Upper lobe of left lung (tissue), 6 donors: Measurements from ENCODE around the gene VSTM4. TPM values are rescaled to one million over a fixed set of nuclear protein-coding genes. Genes with fewer than 3 reads are reported as not detected.

Experiments used
- ATAC-seq, 2 donors: fragments of 200-7000 bp; cut with Tn5 transposase; one replicate each; pipeline ENCODE4 v1.9.1; 2022; ENCODE audit warnings: mild to moderate bottlenecking in 2 of 2, moderate library complexity in 2 of 2; ENCODE audit not compliant: low FRiP score in 2 of 2
- DNase-seq, 2 donors: peaks; one replicate each; pipeline ENCODE4 v3.0.0-alpha.2; 2019 to 2020
- H3K27ac ChIP-seq, 4 donors: fragments of 200-600 bp; sonication (generic); one replicate each; pipeline ENCODE4 v1.5.1; 2016 to 2019
- H3K27me3 ChIP-seq, 4 donors: fragments of 200-600 bp; sonication (generic); one replicate each; pipeline ENCODE4 v1.5.1; 2017 to 2019
- H3K36me3 ChIP-seq, 4 donors: fragments of 200-600 bp; sonication (generic); one replicate each; pipeline ENCODE4 v1.5.1; 2016 to 2019
- H3K4me1 ChIP-seq, 4 donors: fragments of 200-600 bp; sonication (generic); one replicate each; pipeline ENCODE4 v1.5.1; 2018 to 2019
- H3K4me3 ChIP-seq, 4 donors: fragments of 200-600 bp; sonication (generic); one replicate each; pipeline ENCODE4 v1.5.1; 2017 to 2019; ENCODE audit warnings: mild to moderate bottlenecking in 2 of 4, moderate library complexity in 1 of 4
- H3K9me3 ChIP-seq, 4 donors: fragments of 200-600 bp; sonication (generic); one replicate each; pipeline ENCODE4 v1.5.1; 2018 to 2019
- EP300 ChIP-seq, 4 donors: sonication (generic); formaldehyde crosslinking; IDR thresholded peaks; one replicate each; pipeline ENCODE4 v1.5.1; 2017; ENCODE audit warnings: antibody characterized with exemption in 4 of 4, control low read depth in 2 of 4
- POLR2A ChIP-seq, 4 donors: fragments of 450-650 bp; IDR thresholded peaks; one replicate each; pipeline ENCODE4 v1.5.1; 2016 to 2017; ENCODE audit warnings: antibody characterized with exemption in 4 of 4, mild to moderate bottlenecking in 2 of 4
- POLR2AphosphoS5 ChIP-seq, 2 donors: sonication (generic); formaldehyde crosslinking; IDR thresholded peaks; one replicate each; pipeline ENCODE4 v1.5.1; 2017; ENCODE audit warnings: antibody characterized with exemption in 2 of 2
- WGBS, 2 donors: methylation state at CpG; one replicate each; pipeline ENCODE4 v1.1.5; 2017 to 2018; 5-methylcytosine and 5-hydroxymethylcytosine counted together
- total RNA-seq, 6 donors: library from RNA; depleted of rRNA in 4 of 6; stranded (reverse); fragments of >200 nt in 4 of 6; gene quantifications; one replicate each; pipeline versions ENCODE4 v1.1.0 to v1.2.1, GENCODE V29; 2016 to 2021
- TF ChIP-seq, protein P1 (sequence below), 6 experiments: fragments of 450-650 bp in 4 of 6; fragments of 200-600 bp in 2 of 6; sonication (generic) in 2 of 6; IDR thresholded peaks; one replicate each; pipeline ENCODE4 v1.5.1; 2016 to 2019; ENCODE audit warnings: antibody characterized with exemption in 6 of 6
- donor health status: DM: no; HTN: no; CAD: no; lungs with moderate emphysema.
- donor health status: DM: no; HTN: yes; CAD: no; lungs with severe emphysema.

Gene VSTM4
- total RNA-seq, 6 donors from 2014 or later: 8.5 to 24.3 (median 13.2) TPM

DNA sequence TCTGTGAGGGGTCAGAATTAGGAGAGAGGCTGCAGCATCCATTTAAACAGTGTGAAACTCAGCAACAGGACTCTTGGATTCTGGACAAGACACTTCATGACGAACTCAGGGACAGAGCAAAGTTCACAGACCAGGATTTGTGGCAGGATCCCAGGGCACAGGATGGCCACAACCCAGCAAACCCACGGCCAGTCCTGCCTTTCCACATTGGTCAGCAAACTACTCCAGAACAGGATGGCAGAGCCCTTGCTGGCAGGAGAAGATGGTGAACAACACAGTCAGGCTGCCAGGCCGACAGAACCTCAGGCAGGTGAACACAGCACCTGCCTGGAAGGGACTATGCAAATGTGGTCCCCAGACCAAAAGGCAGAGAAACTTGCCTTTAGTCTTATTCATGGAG, 34.4 kb downstream of the VSTM4 start:
- TF ChIP-seq POLR2AphosphoS5 (IDR thresholded peaks at IDR 0.05): no peak
- TF ChIP-seq POLR2A (IDR thresholded peaks at IDR 0.05): no peak
- TF ChIP-seq, protein P1, sequence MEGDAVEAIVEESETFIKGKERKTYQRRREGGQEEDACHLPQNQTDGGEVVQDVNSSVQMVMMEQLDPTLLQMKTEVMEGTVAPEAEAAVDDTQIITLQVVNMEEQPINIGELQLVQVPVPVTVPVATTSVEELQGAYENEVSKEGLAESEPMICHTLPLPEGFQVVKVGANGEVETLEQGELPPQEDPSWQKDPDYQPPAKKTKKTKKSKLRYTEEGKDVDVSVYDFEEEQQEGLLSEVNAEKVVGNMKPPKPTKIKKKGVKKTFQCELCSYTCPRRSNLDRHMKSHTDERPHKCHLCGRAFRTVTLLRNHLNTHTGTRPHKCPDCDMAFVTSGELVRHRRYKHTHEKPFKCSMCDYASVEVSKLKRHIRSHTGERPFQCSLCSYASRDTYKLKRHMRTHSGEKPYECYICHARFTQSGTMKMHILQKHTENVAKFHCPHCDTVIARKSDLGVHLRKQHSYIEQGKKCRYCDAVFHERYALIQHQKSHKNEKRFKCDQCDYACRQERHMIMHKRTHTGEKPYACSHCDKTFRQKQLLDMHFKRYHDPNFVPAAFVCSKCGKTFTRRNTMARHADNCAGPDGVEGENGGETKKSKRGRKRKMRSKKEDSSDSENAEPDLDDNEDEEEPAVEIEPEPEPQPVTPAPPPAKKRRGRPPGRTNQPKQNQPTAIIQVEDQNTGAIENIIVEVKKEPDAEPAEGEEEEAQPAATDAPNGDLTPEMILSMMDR (IDR thresholded peaks at IDR 0.05): no peak
- TF ChIP-seq EP300 (IDR thresholded peaks at IDR 0.05): no peak

DNA sequence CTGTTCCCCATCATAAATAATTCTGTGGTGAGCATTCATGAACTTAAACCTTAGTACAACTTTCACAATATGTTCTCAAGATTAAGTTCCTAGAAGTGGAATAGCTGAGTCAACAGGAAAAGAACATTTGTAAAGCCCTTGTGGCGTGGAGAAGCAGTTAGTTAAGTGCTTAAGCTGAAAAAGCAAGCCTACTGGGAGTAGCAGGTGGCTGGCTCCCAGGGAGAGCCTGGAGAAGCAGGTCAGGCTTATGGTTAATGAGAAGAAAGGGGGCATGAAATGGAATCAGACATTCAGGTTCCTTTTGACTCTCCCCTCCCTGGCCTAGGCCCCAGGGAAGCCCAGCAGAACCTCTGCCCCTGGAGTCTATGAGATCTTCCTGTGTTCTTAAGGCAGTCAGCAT, 35.3 kb downstream of the VSTM4 start:
- Histone ChIP-seq H3K27ac (peak overlapping the region in 3 of 4 donors; percentile 42 to 71 (median 47)), H3K4me1 (peaks cover 25 to 57% (median 43%) of the 10 kb centered on the region in 4 donors), H3K9me3 (no peaks in the 10 kb centered on the region), H3K36me3 (no peaks in the 10 kb centered on the region), H3K4me3 (no peak overlapping the region), H3K27me3 (no peaks in the 10 kb centered on the region)
- DNase-seq (peak in 1 of 2 donors; percentile 85), ATAC-seq (peak; percentile 66 to 85)
- WGBS, 2 donors: 23 to 27% methylated on average over 1 of the region's 1 CpG
- TF ChIP-seq, protein P1 (IDR thresholded peaks at IDR 0.05): no peak
- peak in 3 of 4 donors; percentile 43 to 96 (median 64) for TF ChIP-seq EP300 (IDR thresholded peaks at IDR 0.05)
- TF ChIP-seq POLR2AphosphoS5 (IDR thresholded peaks at IDR 0.05): no peak
- peak in 1 of 4 donors; percentile 8 for TF ChIP-seq POLR2A (IDR thresholded peaks at IDR 0.05)

More for the DNA sequence above, 34.4 kb downstream of the VSTM4 start:
- H3K27ac ChIP-seq: peak overlapping the region in 3 of 4 donors; percentile 42 to 71 (median 47)
- H3K27me3 ChIP-seq: no peaks in the 10 kb centered on the region
- DNase-seq (no peak), ATAC-seq (no peak)
- WGBS, 2 donors: 68% methylated on average over 3 of the region's 3 CpGs; no CpG with 5 or more reads in 1 of the 2 donors
- peaks cover 25 to 57% (median 43%) of the 10 kb centered on the region in 4 donors for H3K4me1 ChIP-seq
- no peak overlapping the region for H3K4me3 ChIP-seq
- H3K36me3 ChIP-seq: no peaks in the 10 kb centered on the region
- H3K9me3 ChIP-seq: no peaks in the 10 kb centered on the region

DNA sequence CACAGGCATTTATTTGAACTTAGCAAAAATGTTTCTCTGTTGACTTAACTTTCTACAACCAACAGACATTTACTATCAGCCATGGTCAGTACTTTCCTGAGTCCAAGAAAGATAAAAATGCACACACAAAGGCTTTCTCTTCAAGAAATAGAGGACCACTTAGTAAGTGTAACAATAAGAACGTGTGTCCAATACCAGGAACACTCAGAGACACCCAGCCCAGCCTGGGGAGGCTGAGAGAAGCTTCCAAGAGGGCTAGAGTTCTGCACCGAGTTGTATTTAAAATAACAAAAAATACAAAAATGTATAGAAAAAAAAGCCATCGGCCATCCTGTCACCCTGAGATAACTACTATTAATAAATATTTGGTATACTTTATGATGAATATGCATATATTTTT, 35.8 kb downstream of the VSTM4 start:
- DNase-seq: peak in 1 of 2 donors; percentile 22
- Histone ChIP-seq H3K4me1 (peaks cover 25 to 57% (median 43%) of the 10 kb centered on the region in 4 donors), H3K27ac (peak overlapping the region in 3 of 4 donors; percentile 0 to 59 (median 43))

DNA sequence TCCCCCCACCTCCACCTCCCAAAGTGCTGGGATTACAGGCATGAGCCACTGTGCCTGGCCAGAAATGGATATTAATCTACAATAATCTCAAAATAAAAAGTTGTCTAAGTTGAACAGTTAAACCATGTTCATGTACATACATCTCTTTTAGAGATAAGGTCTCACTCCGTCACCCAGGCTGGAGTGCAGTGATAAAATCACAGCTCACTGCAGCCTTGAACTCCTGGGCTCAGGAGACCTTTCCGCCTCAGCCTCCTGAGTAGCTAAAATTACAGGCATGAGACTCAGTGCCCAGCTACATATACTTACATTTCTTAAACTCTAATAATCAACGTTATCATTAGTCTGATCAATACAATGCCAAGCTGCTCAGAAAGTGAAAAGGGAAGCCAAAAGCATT, 36.2 kb downstream of the VSTM4 start:
- H3K4me1 ChIP-seq: peaks cover 25 to 57% (median 43%) of the 10 kb centered on the region in 4 donors
- no peaks in the 10 kb centered on the region for H3K27me3 ChIP-seq
- H3K27ac ChIP-seq: peak overlapping the region in 3 of 4 donors; percentile 0 to 59 (median 43)
- no peaks in the 10 kb centered on the region for H3K9me3 ChIP-seq
- H3K36me3 ChIP-seq: no peaks in the 10 kb centered on the region
- no peak overlapping the region for H3K4me3 ChIP-seq
- TF ChIP-seq EP300 (IDR thresholded peaks at IDR 0.05) (no peak), POLR2AphosphoS5 (IDR thresholded peaks at IDR 0.05) (no peak), POLR2A (IDR thresholded peaks at IDR 0.05) (no peak)
- TF ChIP-seq, protein P1 (IDR thresholded peaks at IDR 0.05): no peak
- ATAC-seq (no peak), DNase-seq (peak in 1 of 2 donors; percentile 8)
- WGBS, 2 donors: 64 to 81% methylated on average over 3 of the region's 3 CpGs

More for the DNA sequence above, 35.8 kb downstream of the VSTM4 start:
- no peak overlapping the region for H3K4me3 ChIP-seq
- TF ChIP-seq EP300 (IDR thresholded peaks at IDR 0.05) (no peak), POLR2A (IDR thresholded peaks at IDR 0.05) (no peak), POLR2AphosphoS5 (IDR thresholded peaks at IDR 0.05) (no peak)
- TF ChIP-seq, protein P1 (IDR thresholded peaks at IDR 0.05): no peak
- no peak for ATAC-seq
- no peaks in the 10 kb centered on the region for H3K27me3 ChIP-seq
- no peaks in the 10 kb centered on the region for H3K9me3 ChIP-seq
- WGBS, 2 donors: 52 to 53% methylated on average over 3 of the region's 3 CpGs
- H3K36me3 ChIP-seq: no peaks in the 10 kb centered on the region

DNA sequence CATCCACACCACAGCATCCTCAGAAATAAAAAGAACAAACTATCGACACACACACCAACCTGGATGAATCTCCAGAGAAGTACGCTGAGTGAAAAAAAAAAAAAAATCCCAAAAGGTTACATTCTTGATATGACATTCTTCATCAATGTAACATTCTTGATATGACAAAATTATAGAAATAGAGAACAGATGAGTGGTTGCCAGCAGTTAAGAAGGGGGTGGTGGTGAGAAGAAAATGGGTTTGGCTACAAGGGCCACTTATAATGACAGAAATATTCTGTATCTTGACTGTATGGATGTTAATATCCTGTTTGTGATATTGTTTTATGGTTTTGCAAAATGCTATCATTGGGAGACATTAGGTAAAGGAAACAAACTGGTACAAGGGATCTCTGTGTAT, 36.9 kb downstream of the VSTM4 start:
- Histone ChIP-seq H3K4me1 (peaks cover 22 to 57% (median 41%) of the 10 kb centered on the region in 4 donors), H3K27me3 (no peaks in the 10 kb centered on the region), H3K36me3 (no peaks in the 10 kb centered on the region), H3K9me3 (no peaks in the 10 kb centered on the region), H3K4me3 (no peak overlapping the region), H3K27ac (peak overlapping the region in 1 of 4 donors; percentile 59)
- DNase-seq: no peak
- TF ChIP-seq POLR2A (IDR thresholded peaks at IDR 0.05): no peak
- WGBS, 2 donors: 87 to 91% methylated on average over 2 of the region's 2 CpGs
- no peak for ATAC-seq
